Nasal cavity respiratory epithelium epithelial cell of viscerocranial mucosa (primary cell): ENCODE data around the gene AMELY. TPM values are rescaled to one million over a fixed set of nuclear protein-coding genes. Genes with fewer than 3 reads are reported as not detected.

Experiments used
- total RNA-seq: library from RNA; depleted of rRNA; stranded (reverse); fragments of >200 nt; gene quantifications from 2 replicates; pipeline ENCODE4 v1.2.3, GENCODE V29; 2014

The AMELY gene, protein sequence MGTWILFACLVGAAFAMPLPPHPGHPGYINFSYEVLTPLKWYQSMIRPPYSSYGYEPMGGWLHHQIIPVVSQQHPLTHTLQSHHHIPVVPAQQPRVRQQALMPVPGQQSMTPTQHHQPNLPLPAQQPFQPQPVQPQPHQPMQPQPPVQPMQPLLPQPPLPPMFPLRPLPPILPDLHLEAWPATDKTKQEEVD
- total RNA-seq = not detected in 2 replicates

DNA sequence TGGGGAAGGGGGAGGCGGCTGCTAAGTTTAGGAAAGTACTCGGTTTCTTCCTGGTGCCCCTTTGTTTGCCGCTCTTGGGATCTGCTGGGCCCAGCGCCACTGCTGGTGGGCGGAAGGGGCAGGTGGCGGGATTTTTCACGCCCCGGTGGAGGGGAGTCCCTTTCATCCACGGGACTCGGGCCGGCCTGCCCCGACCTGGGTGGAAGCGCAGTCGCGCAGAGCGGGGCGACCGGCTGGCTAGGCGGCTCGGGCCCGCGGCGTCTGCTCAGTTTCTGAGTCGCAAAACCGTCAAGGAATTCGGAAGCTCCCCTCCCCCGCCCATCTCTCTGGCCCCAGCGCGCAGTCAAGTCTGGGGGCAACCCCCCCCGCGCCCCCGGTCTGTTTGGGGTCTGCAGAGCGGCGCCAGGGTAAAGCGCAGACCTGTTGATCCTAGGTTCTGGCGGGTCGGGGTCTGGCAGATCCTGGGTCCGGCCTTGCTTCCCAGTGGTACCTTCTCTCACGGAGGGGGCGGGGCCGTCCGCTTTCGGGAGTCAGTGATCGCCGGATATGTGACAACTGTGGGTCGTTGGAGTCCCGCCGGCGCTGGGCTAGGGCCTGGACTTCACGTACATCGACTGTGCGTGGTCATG lies at the start of gene AMELY:
Gene AMELY (minus strand): TSS at position 500 of the 629 bp plus-strand sequence. CDS start 39,144 bp downstream, outside the sequence.

DNA sequence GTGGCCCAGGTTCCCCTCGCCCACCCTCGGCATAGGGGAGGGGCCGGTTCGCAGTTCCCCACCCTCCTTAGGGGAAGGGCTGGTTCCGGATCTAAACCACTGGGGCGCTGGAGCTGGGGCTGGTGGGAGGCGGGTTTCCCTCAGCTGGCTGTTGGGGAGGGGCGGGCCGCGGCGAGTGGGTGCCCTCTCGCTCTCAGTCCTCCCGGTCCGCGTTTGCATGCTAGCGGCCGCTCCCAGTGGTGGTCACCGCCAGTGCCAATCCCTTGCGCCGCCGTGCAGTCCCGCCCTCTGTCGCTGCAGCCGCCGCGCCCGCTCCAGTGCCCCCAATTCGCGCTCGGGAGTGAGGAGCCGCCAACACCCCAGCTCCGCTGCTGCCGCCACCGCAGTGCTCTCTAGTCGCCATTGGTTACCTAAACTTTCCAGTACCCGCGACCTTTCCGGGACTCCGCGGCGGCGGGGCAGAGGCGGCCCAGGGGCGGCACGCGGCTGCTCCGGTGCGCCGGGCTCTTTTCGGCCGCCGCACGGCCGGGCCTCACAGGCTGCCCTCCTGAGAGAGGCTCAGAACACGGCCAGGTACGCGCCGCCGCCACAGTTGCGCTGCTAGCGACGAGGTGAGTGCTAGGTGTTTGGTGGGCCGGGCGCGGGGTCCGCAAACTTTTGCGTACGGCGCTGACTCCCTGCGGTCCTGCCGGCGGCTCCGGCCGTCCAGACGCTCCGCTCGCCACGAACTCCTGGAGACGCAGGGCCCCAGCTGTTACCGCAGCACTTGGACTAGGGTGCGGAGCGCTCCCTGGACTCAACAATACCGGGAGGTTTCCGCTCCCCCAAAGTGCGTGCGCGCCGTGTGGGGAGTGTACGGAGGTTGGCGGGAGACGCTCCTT lies 940 bp downstream of the AMELY start, which contains the start of gene TBL1Y:
Gene TBL1Y (plus strand): TSS at position 326 of the 881 bp plus-strand sequence. CDS start 114,388 bp downstream, outside the sequence.

Other genes starting within 250 kb of the AMELY start
- 5.5 TPM in 1 of 2 replicates, not detected in the other for gene TBL1Y, start 1.1 kb downstream of the AMELY start, total RNA-seq